ENCODE data around the gene CEBPG.

CEBPG gene

DNA sequence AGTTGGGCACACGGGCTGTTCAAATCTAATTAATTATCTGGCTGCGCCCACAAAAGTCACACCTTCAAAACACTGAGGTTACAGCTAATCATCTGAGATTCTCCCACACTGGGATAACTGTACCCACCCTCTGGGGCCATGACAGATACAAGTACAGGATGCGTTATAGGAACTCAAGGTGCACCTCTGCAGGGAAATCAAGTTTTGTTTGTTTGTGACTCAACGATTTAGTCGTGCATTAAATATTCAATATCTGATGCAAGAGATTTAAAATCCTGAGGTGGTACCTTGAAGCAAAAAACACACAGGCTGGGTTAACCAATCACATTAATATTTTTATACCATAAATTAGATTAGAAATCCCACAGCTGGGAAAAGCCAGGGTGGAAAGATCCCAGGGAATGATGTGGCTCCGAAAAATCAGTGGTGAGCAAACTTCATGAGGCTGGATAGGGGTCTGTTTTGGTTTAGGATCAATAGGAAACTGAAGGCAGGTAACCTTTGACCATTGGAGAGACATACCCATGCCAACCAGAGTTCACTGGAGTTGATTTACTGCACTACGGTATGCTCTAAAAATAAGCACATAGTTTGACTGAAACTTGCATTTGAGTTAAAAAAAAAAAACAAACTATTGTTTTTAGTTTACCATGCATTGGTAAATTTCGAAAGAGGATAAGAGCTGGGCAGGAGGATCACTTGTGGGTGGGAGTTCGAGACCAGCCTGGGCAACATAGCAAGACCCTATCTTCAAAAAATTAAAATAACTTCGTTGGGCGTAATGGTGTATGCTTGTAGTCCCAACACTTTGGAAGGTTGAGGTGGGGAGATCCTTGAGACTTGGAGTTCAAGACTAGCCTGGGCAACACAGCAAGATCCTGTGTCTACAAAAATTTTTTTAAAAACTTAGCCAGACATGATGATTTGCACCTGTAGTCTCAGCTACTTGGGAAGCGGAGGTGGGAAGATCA, 23.9 kb upstream of the CEBPG start:
- Histone ChIP-seq H2AFZ (ENCODE audit: low read length) (no peak overlapping the region), H3K36me3 (replicated peaks; ENCODE audit: insufficient read depth, low read length) (no peaks in the 10 kb centered on the region), H3K9ac (ENCODE audit: low read length) (no peak overlapping the region), H3K27me3 (replicated peaks; ENCODE audit: insufficient read depth, low read length) (peaks cover 73% of the 10 kb centered on the region), H3K9me2 (replicated peaks; ENCODE audit: insufficient read depth, low read length) (no peaks in the 10 kb centered on the region), H3K4me2 (ENCODE audit: low read depth, low read length) (no peak overlapping the region), H3K9me3 (replicated peaks; ENCODE audit: insufficient read depth, low read length) (no peaks in the 10 kb centered on the region), H3F3A (ENCODE audit: insufficient read depth, low read length) (no peaks in the 10 kb centered on the region), H4K20me1 (ENCODE audit: insufficient read depth, low read length) (no peaks in the 10 kb centered on the region), H3K27ac (ENCODE audit: low read length) (no peak overlapping the region), H3K4me1 (ENCODE audit: low read length) (no peaks in the 10 kb centered on the region), H3K79me2 (ENCODE audit: low read length) (no peaks in the 10 kb centered on the region), H3K4me3 (ENCODE audit: low read length) (no peak overlapping the region)
- TF ChIP-seq EZH2 (optimal IDR thresholded peaks at IDR 0.05; ENCODE audit: low read depth, low read length) = no peak
- TF ChIP-seq EZH2phosphoT487 (IDR thresholded peaks at IDR 0.05; ENCODE audit: low read length) = no peak
- TF ChIP-seq CTCF (IDR thresholded peaks at IDR 0.05; ENCODE audit: low read length) = no peak
- DNase-seq = no peak

DNA sequence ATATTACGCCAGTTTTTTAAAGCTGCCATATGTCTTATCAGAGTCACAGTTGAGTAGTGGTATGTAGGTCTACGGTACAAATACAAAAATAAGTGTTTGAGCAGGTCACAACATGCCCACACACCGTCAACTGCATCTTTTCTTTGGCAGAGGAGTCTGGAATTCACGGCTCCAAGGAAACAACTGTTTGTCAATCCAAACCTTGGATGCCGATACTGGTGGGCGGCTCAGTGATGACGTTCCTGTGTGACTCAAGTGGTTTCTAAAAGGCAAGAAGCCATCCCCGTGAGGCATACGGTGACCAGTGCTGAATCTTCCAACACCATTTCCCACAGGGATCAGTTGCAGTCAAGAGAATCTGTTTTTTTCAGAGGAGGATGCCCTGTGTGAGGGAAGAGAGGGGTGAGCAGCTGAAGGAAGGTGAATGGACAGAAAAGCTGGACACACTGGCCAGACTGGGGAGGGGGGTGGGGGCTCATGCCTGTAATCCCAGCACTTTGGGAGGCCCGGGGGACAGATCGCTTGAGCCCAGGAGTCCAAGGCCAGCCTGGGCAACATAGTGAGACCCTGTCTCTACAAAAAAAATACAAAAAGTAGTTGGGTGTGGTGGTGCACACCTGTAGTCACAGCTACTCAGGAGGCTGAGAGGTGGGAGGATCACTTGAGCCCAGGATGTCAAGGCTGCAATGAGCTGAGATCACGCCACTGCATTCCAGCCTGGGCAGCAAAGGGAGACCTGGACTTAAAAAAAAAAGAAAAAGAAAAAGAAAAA, 22.8 kb upstream of the CEBPG start:
- H3K4me1 ChIP-seq (ENCODE audit: low read length) = no peaks in the 10 kb centered on the region
- TF ChIP-seq EZH2phosphoT487 (IDR thresholded peaks at IDR 0.05; ENCODE audit: low read length) (no peak), CTCF (IDR thresholded peaks at IDR 0.05; ENCODE audit: low read length) (no peak), EZH2 (optimal IDR thresholded peaks at IDR 0.05; ENCODE audit: low read depth, low read length) (no peak)
- no peaks in the 10 kb centered on the region for H4K20me1 ChIP-seq (ENCODE audit: insufficient read depth, low read length)
- no peaks in the 10 kb centered on the region for H3K36me3 ChIP-seq (replicated peaks; ENCODE audit: insufficient read depth, low read length)
- no peaks in the 10 kb centered on the region for H3K9me3 ChIP-seq (replicated peaks; ENCODE audit: insufficient read depth, low read length)
- H3F3A ChIP-seq (ENCODE audit: insufficient read depth, low read length) = no peaks in the 10 kb centered on the region
- H3K27me3 ChIP-seq (replicated peaks; ENCODE audit: insufficient read depth, low read length) = peaks cover 64% of the 10 kb centered on the region
- DNase-seq = no peak
- no peak overlapping the region for H3K27ac ChIP-seq (ENCODE audit: low read length)
- H3K4me3 ChIP-seq (ENCODE audit: low read length) = no peak overlapping the region
- no peaks in the 10 kb centered on the region for H3K79me2 ChIP-seq (ENCODE audit: low read length)
- no peaks in the 10 kb centered on the region for H3K9me2 ChIP-seq (replicated peaks; ENCODE audit: insufficient read depth, low read length)
- H2AFZ ChIP-seq (ENCODE audit: low read length) = no peak overlapping the region
- H3K4me2 ChIP-seq (ENCODE audit: low read depth, low read length) = no peak overlapping the region
- H3K9ac ChIP-seq (ENCODE audit: low read length) = no peak overlapping the region

DNA sequence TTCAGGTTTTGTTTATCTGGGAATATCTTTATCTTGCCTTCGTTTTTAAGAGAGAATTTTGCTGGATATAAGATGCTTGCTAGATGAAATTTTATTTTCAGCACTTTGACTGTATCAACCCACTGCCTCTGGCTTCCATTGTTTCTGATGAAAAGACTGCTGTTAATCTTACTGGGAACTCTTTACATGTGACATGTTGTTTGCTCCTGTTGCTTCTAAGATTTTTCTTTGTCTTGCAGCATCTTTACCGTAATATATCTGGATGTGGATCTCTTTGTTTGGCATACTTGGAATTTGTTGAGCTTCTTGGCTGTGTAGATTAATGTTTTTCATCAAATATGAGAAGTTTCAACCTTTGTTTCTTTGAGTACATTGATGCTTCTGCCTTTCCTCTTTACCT, 18.0 kb upstream of the CEBPG start:
- H3F3A ChIP-seq (ENCODE audit: insufficient read depth, low read length) = no peaks in the 10 kb centered on the region
- TF ChIP-seq EZH2 (optimal IDR thresholded peaks at IDR 0.05; ENCODE audit: low read depth, low read length) = no peak
- TF ChIP-seq CTCF (IDR thresholded peaks at IDR 0.05; ENCODE audit: low read length) = no peak
- TF ChIP-seq EZH2phosphoT487 (IDR thresholded peaks at IDR 0.05; ENCODE audit: low read length) = no peak
- H3K36me3 ChIP-seq (replicated peaks; ENCODE audit: insufficient read depth, low read length) = no peaks in the 10 kb centered on the region
- no peaks in the 10 kb centered on the region for H3K79me2 ChIP-seq (ENCODE audit: low read length)
- peaks cover 39% of the 10 kb centered on the region for H3K27me3 ChIP-seq (replicated peaks; ENCODE audit: insufficient read depth, low read length)
- H2AFZ ChIP-seq (ENCODE audit: low read length) = no peak overlapping the region
- DNase-seq = no peak
- H3K9me2 ChIP-seq (replicated peaks; ENCODE audit: insufficient read depth, low read length) = no peaks in the 10 kb centered on the region
- no peaks in the 10 kb centered on the region for H3K9me3 ChIP-seq (replicated peaks; ENCODE audit: insufficient read depth, low read length)
- no peak overlapping the region for H3K4me2 ChIP-seq (ENCODE audit: low read depth, low read length)
- no peak overlapping the region for H3K9ac ChIP-seq (ENCODE audit: low read length)
- H3K4me3 ChIP-seq (ENCODE audit: low read length) = no peak overlapping the region
- no peaks in the 10 kb centered on the region for H3K4me1 ChIP-seq (ENCODE audit: low read length)
- no peak overlapping the region for H3K27ac ChIP-seq (ENCODE audit: low read length)
- no peaks in the 10 kb centered on the region for H4K20me1 ChIP-seq (ENCODE audit: insufficient read depth, low read length)

Data from MM.1S (cell line).